HG03558 (cell line): Measurements from ENCODE around the gene RRP9.

Experiments used
- ATAC-seq: cut with Tn5 transposase; IDR thresholded peaks from one replicate; pipeline ENCODE4 v1.9.1; 2021; ENCODE audit warnings: moderate number of reproducible peaks; ENCODE audit not compliant: unreplicated experiment; ENCODE audit errors: extremely low read depth

The RRP9 gene

DNA sequence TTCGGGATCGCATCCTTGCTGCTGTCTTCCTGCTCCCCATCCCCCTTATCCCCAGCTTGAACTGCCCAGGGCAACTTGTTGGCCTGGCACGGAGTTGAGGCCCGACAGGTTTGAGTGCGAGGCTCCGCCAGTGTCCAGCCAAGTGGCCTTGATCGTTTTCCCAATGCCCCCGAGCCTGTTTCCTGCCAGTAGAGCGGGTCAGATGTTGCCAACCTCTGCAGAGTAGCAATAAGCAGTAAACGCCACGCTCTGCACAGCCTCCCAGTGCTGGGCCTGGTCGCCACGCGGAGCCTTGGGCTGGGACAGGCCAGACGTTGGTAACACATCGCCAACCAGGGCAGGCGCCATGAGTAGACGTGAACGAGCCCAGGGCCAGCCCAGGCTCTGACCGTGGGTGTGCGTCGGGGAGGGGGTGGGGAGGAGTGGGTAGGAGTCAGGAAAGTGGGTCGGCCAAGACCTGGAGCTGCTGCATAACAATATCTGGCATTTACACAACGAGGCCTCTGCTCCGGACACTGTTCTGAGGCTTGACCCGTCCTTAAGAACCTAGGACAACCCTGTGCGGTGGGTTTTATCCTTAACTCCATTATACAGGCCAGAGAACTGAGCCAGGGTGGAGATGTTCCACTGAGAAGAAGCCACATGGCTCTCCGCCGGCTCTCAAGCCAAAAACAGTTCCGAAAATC lies 32.7 kb upstream of the RRP9 start:
- ATAC-seq: no peak

DNA sequence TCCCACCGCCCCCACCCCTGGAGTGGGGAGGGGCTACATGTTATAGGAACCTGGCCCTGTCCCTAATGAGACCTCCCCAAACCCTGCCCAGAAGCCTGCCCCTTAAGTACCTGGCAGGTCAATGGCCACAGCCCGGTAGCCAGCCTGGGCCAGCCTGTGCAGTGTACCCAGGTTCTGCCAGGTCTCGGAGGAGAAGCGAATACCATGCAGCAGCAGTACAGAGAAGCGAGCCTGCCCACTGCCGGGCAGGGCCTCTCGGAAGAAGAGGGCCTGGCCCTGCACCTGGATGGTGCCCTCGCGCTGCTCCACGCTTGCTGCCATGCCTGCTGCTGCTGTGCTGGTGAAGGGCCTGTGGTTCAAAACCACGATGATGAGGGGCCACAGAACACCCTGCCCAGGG lies 29.6 kb upstream of the RRP9 start:
- no peak for ATAC-seq

DNA sequence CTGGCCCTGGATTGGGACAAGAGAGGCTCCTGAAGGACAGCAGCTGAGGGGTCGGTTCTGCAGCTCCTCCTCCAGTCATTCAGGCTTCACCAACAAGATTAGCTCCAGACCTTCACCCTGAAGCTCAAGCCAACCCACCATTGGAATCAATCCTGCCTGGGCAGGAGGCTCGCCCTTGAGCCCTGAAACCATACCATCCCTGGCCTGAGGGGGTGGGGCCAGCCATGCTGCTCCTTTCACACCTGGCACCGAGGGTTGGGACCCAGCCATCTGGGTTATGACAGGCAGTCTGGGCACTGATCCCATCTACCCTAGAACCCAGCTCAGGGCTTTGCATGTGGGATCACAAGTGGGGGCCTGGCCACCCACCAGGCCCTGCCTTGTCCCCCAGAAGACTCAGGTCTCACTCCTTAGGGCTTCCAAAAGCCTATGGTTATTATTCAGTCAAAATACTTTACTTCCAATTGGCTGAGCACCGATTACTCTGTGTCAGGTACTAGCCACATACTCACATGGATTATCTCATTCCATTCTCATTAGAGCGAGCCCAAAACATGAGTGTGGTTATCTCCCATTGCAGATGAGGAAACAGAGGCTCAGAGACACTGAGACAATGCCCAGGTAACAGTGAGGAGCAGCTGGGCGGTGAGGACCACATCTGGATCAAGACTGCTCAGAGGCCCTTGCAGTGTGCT lies 29.0 kb upstream of the RRP9 start:
- no peak for ATAC-seq

- no peak for ATAC-seq
Measured at GRCh38 chr3:51969841-51970240, 28.1 kb upstream of the RRP9 start.

DNA sequence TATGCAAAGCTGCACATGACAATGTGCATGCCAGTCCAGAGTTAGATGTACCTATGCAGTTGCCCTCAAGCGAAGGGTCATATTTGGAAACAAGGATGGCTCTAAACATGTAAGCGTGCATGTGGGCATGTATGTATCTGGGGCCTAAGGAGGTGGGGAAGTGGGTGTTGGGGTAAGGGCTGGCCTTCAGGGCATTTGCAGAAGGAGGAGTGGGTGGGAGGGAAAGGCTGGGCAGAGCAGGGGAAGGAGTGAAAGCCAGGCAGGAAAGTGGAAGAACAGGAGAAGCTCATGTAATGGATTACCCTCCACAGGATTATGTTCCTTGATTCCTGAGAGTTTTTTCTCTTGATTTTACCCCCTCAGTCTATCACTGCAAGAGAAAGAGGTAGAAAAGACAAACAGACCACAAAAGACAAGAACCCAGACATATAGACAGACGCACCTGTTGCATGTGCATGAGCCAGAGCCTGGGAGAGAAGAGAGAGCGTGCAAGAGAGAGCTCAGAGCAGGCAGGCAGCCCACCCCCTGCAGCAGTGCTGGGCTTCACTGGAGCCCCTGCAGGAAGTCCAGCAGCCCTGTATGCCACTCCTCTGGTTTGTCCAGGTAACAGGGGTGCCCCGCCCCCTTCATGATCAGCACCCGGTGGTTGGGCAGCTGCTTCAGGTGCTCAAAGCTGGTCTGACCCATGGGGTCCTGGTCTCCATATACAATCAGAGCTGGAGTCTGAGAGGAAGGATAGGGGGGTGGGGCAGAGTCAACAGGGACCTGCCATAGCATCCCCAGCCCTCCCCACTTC lies 27.4 kb upstream of the RRP9 start:
- no peak for ATAC-seq

DNA sequence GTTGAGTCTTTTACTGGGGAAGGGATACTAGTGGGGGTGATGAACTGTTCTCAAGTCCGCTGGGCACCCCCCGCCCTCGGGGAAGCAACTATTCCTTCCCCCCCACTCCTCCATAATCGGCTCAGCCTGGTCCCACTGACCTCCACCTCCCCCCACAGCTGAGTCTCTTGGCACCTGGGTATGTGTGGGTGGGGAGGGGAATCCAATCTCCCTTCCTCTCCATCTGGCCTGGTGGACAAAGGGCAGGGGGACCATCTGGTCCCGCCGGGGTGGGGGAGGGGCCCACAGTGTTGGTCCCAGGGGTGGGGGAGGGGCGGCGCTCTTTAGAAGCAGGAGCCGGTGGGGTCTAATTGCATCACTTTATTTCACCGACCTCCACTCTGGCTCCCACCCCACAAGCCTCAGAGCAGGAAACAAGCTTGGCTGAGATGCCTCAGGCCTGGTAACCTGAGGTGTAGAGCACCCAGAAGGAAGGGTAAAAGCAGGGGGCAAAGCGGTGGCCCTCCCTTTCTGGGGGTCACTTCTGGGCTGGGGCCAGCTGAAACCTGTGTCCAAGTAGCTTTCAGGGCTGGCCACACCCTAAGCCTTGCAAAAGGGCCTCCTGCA lies 26.6 kb upstream of the RRP9 start:
- no peak for ATAC-seq

GRCh38 chr3:51967384-51968169 lies 25.9 kb upstream of the RRP9 start, which contains the start of gene PCBP4:
TSS of gene PCBP4 (minus strand) at chr3:51967454. CDS start at chr3:51961240, 6,214 bp downstream.
- no peak for ATAC-seq

DNA sequence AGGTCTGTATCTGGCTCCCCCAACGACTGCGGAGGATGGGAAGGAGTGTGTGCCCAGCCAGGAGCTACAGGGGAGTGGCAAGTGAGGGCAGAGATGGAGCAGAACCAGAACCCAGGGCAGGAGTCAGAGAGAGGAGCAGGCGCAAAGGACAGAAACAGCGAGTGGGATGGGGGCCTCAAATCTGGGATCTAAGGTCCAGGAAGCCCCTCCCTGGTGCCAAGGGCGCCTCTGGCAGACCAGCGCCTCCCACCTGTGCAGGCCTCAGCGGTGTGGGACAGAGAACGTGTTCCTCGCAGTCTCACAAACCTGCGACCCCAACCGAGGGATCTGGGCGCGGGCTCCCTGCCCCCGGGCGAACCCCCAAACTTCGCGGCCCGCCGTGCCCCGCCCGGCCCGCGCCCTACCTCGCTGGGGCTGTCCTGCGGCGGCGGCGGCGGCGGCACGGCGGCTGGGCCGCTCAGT lies 25.2 kb upstream of the RRP9 start:
- ATAC-seq: no peak

- ATAC-seq: no peak
Measured at GRCh38 chr3:51966486-51966885, 24.8 kb upstream of the RRP9 start.

DNA sequence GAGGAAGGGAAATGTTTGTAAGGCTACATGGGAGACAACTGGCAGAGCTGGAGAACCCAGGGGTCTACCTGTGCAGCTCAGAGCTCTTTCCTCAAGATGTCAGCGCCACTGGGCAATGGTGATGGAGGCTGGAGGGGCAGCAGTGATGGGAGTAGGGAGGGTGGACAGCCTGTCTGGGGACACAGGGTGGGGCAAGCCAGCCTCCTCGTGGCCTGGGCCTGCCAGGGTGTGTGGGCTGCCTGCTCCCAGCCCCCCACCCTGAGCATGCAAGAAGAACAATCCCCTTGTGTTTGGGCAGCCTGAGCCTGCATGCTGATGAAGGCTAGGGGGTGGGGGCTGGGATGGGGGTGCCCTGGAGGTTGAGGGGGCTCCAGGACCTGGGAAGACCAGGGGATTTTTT lies 24.3 kb upstream of the RRP9 start:
- ATAC-seq: no peak

- ATAC-seq: no peak
Measured at GRCh38 chr3:51964521-51964920, 22.8 kb upstream of the RRP9 start.

GRCh38 chr3:51963951-51964451 lies 22.3 kb upstream of the RRP9 start:
- no peak for ATAC-seq

GRCh38 chr3:51962854-51963530 lies 21.3 kb upstream of the RRP9 start:
- ATAC-seq: no peak

DNA sequence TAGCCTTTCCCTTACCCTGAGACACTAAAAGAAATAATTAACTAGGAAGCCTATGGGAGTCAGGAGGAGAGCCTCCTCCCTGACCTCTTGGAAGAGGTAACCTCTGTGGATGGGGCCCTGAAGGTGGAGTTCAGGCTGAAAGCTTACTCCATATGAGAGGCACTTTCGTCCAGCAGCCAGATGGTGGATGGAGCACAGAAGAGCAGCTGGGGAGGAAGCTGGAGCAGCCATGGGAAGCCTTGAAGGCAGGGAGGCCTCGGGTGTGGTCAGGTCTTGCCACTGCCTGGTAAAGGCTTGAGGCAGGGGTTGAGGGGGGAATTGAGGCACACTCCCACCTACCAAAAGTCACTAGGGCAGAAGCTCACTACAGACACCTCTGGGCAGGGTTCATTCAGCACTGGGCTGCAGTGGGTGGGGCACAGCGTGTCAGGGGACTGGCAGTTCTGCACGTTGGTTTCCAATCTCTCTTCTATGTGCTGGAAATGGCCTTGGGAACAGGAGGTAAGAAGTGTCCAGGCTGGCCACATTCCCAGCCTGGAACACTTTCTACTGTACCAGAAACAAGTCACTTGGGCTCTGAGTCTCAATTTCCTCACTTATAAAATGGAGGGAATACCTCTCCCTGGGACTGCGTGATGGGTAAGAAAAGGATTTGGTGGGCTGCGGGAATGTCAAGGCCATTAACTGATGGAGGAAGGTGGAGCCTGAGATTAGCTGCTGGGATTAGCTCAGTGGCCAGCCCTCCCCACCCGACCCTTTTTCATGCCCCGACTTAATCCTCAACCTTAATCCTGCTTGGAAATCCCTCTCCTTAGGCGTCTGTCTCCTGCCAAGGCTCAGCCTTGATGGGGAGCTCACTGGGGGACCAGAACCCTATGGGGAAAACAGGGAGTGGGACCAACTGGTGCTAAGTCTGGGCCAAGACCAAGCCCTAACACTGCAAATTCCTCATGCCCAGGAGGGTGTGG lies 20.2 kb upstream of the RRP9 start:
- no peak for ATAC-seq

DNA sequence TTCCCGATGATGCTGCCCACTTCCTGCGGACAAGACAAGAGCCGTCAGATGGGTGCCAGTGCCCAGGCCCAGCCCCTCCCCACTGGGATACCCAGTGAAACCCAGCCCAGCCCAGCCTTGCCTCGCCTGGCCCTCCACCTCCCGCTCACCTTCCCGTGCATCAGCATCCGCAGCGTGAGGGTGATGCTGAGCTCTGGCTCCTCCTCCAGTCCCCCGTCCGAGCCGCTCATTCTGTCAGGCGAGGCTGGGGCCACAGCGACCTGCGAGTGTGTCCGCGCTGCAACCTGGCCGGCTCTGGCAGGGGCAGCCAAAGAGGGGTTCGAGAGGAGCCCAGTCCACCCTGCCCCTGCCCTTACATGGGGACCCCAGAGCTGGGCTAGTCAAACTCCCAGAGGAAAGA lies 19.3 kb upstream of the RRP9 start:
- ATAC-seq: no peak

DNA sequence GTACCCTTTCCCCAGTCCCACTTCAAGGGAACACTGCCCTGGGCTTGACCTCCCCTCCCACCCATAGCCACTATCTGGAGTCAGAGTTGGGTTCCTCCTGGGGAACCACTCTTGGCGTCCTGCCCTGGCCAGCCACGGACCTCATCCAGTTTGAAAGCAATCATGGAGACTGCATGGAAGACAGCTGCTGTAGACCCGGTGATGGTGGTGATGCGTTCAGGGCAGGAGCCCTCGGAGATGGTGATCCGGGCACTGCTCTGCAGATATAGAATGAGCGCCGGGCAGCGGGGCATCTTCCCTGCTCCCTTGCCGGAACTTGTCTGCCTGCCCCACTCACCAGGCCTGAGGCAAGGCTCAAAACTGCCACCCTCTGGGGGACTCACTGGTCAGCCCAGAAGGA lies 18.7 kb upstream of the RRP9 start:
- no peak for ATAC-seq

- ATAC-seq: no peak
Measured at GRCh38 chr3:51959651-51960050, 17.9 kb upstream of the RRP9 start.
